Measurements from ENCODE around the gene NRAP.

Gene NRAP

DNA sequence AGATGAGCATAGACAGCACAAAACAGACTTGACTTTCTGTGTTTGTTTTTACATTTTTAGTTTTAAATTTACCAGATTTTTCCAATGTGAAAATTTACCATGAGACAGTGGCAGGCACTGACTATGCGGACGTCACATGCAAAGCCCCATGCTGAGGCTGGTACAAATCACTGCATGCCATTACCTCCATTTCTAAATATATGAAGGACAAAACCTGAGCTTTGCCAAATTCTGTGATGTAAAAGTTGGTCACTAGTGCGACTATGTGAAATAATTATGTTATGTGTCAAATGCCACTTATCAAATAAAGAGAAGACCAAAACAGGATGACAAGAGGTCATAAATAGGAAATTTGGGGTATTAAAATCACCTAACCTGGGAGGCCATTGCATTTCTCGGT, 22.1 kb downstream of the NRAP start:
- no peaks in the 10 kb centered on the region for H3K27me3 ChIP-seq (replicated peaks; ENCODE audit: control insufficient read depth, insufficient read depth, low read length, poor library complexity, severe bottlenecking)
- no peak for DNase-seq
- no peaks in the 10 kb centered on the region for H3K36me3 ChIP-seq (ENCODE audit: control insufficient read depth, insufficient read depth, low read length)
- H3K4me3 ChIP-seq (ENCODE audit: insufficient read depth, low read depth, low read length, poor library complexity, severe bottlenecking): no peak overlapping the region
- H3K9me3 ChIP-seq (ENCODE audit: control insufficient read depth, low read length): no peaks in the 10 kb centered on the region
- H3K27ac ChIP-seq (ENCODE audit: insufficient read depth, low read length, poor library complexity, severe bottlenecking): no peak overlapping the region
- no peaks in the 10 kb centered on the region for H3K4me1 ChIP-seq (ENCODE audit: control insufficient read depth, insufficient read depth, low read length, poor library complexity, severe bottlenecking)

DNA sequence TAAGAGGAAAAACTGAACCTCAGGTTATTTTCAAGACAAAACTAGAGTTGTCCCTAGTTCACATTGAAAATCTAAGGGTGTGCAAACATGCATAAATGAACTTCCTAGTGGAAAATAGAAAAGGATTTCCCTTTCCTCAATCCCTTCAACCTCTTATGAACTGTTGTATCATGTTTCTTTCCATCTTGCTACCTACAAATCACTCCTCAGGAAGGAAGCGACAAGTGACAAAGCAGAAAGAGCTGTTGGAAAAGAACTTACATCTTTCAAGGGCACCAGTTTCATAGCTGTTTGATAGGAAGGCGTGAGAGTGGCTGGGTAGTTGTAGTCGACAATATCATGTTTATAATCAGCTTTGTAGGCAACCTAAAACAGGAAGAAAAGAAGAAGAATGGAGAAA, 23.9 kb downstream of the NRAP start:
- Histone ChIP-seq H3K27ac (ENCODE audit: insufficient read depth, low read length, poor library complexity, severe bottlenecking) (no peak overlapping the region), H3K9me3 (ENCODE audit: control insufficient read depth, low read length) (no peaks in the 10 kb centered on the region), H3K4me3 (ENCODE audit: insufficient read depth, low read depth, low read length, poor library complexity, severe bottlenecking) (no peak overlapping the region), H3K36me3 (ENCODE audit: control insufficient read depth, insufficient read depth, low read length) (no peaks in the 10 kb centered on the region), H3K4me1 (ENCODE audit: control insufficient read depth, insufficient read depth, low read length, poor library complexity, severe bottlenecking) (no peaks in the 10 kb centered on the region), H3K27me3 (replicated peaks; ENCODE audit: control insufficient read depth, insufficient read depth, low read length, poor library complexity, severe bottlenecking) (no peaks in the 10 kb centered on the region)
- no peak for DNase-seq

DNA sequence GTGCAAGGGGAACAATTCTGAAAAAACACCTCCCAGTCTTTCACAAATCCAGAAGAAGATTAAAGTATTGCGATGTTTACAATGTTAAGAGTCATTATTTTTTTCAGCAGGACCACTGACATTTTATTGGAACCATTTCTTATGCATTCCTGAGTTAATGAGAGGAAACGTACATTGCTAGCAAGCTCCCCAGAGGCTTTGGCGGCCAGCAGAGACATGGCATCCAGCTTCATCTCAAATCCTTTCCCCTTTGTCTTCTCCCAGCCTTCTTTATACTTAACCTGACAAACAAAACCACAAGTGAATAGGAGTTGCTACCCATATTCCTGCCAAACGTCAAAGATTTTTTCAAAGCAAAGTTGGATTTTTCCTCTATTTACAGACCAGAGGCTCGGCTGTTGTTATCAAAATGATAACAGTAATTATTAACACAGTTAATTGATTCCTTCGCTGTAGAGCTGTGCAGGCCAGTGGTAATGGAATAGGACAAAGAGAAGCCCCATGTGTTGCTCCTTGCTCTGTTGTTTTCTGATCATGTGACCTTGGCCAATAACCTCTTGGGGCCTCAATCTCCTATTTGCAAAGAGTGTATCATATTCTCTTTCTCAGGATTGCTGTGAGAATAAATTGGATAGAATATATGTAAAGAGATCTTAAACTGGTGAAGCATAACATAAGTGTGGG, 32.0 kb downstream of the NRAP start:
- no peaks in the 10 kb centered on the region for H3K27me3 ChIP-seq (replicated peaks; ENCODE audit: control insufficient read depth, insufficient read depth, low read length, poor library complexity, severe bottlenecking)
- no peak overlapping the region for H3K27ac ChIP-seq (ENCODE audit: insufficient read depth, low read length, poor library complexity, severe bottlenecking)
- H3K9me3 ChIP-seq (ENCODE audit: control insufficient read depth, low read length): no peaks in the 10 kb centered on the region
- no peak overlapping the region for H3K4me3 ChIP-seq (ENCODE audit: insufficient read depth, low read depth, low read length, poor library complexity, severe bottlenecking)
- H3K4me1 ChIP-seq (ENCODE audit: control insufficient read depth, insufficient read depth, low read length, poor library complexity, severe bottlenecking): no peaks in the 10 kb centered on the region
- DNase-seq: no peak
- no peaks in the 10 kb centered on the region for H3K36me3 ChIP-seq (ENCODE audit: control insufficient read depth, insufficient read depth, low read length)

DNA sequence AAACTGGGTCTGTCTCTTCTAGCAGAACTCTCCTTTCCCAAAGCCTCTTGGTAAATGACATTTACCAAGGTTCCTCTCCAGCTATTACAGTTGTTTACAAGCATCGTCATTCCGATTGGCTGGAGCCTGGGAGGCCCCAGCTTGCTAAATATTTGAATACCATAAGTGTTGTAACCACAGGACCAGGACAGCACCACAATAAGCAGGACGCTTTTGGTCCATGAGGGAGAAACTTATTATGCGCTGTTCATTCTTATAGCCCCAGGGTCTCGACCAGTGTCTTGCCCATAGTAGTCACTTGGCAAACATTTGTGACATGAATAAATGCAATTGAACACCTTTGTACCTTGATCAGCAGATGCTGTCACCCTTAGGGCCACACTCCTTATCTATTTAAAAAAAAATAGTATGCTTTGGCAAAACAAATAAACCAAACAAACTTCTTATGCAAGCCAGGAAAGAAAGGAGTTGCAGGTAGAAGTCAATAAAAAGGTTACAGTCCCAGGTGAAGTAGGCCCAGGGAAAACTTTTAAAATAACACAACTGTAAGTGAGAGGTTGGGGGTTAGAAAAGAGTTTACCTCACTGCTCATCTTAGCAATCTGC, 32.8 kb downstream of the NRAP start:
- H3K27ac ChIP-seq (ENCODE audit: insufficient read depth, low read length, poor library complexity, severe bottlenecking): no peak overlapping the region
- H3K4me3 ChIP-seq (ENCODE audit: insufficient read depth, low read depth, low read length, poor library complexity, severe bottlenecking): no peak overlapping the region
- no peaks in the 10 kb centered on the region for H3K9me3 ChIP-seq (ENCODE audit: control insufficient read depth, low read length)
- H3K4me1 ChIP-seq (ENCODE audit: control insufficient read depth, insufficient read depth, low read length, poor library complexity, severe bottlenecking): no peaks in the 10 kb centered on the region
- DNase-seq: no peak
- H3K27me3 ChIP-seq (replicated peaks; ENCODE audit: control insufficient read depth, insufficient read depth, low read length, poor library complexity, severe bottlenecking): no peaks in the 10 kb centered on the region
- H3K36me3 ChIP-seq (ENCODE audit: control insufficient read depth, insufficient read depth, low read length): no peaks in the 10 kb centered on the region

- H3K36me3 ChIP-seq (ENCODE audit: control insufficient read depth, insufficient read depth, low read length): no peaks in the 10 kb centered on the region
- no peaks in the 10 kb centered on the region for H3K9me3 ChIP-seq (ENCODE audit: control insufficient read depth, low read length)
- no peak overlapping the region for H3K27ac ChIP-seq (ENCODE audit: insufficient read depth, low read length, poor library complexity, severe bottlenecking)
- no peak for DNase-seq
- no peak overlapping the region for H3K4me3 ChIP-seq (ENCODE audit: insufficient read depth, low read depth, low read length, poor library complexity, severe bottlenecking)
- no peaks in the 10 kb centered on the region for H3K4me1 ChIP-seq (ENCODE audit: control insufficient read depth, insufficient read depth, low read length, poor library complexity, severe bottlenecking)
- H3K27me3 ChIP-seq (replicated peaks; ENCODE audit: control insufficient read depth, insufficient read depth, low read length, poor library complexity, severe bottlenecking): no peaks in the 10 kb centered on the region
Measured at GRCh38 chr10:113628607-113629153, 35.2 kb downstream of the NRAP start.

GRCh38 chr10:113627836-113628235, 36.0 kb downstream of the NRAP start:
- H3K27ac ChIP-seq (ENCODE audit: insufficient read depth, low read length, poor library complexity, severe bottlenecking): no peak overlapping the region
- H3K9me3 ChIP-seq (ENCODE audit: control insufficient read depth, low read length): no peaks in the 10 kb centered on the region
- no peak for DNase-seq
- no peaks in the 10 kb centered on the region for H3K36me3 ChIP-seq (ENCODE audit: control insufficient read depth, insufficient read depth, low read length)
- H3K4me3 ChIP-seq (ENCODE audit: insufficient read depth, low read depth, low read length, poor library complexity, severe bottlenecking): no peak overlapping the region
- no peaks in the 10 kb centered on the region for H3K4me1 ChIP-seq (ENCODE audit: control insufficient read depth, insufficient read depth, low read length, poor library complexity, severe bottlenecking)
- no peaks in the 10 kb centered on the region for H3K27me3 ChIP-seq (replicated peaks; ENCODE audit: control insufficient read depth, insufficient read depth, low read length, poor library complexity, severe bottlenecking)

DNA sequence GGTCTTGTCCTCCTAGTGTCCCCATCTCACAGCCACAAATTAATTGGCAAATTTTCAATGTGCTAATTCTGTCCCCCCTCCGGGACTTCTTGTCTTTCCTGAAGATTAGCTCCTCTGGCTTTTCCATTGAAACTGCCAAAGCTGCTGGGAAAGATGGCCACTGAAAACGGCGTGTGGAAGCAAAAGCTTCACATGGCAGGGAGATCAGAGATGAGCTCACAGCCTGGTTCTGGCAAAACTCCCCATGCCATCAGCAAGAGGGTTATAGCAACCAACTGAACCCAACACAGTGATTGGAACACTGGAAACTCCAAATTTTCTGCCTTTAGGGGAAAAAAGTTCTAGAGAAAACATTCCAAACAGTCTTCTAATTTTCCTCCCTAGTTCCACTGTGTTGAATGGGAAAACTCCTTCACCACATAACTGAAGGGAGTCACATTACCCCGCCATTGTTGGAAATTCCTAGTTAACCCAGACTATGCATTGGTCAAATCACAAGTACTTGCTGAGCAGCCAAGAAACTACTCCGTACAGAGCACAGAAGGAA, 37.0 kb downstream of the NRAP start:
- no peak overlapping the region for H3K4me3 ChIP-seq (ENCODE audit: insufficient read depth, low read depth, low read length, poor library complexity, severe bottlenecking)
- no peaks in the 10 kb centered on the region for H3K36me3 ChIP-seq (ENCODE audit: control insufficient read depth, insufficient read depth, low read length)
- no peak for DNase-seq
- no peaks in the 10 kb centered on the region for H3K9me3 ChIP-seq (ENCODE audit: control insufficient read depth, low read length)
- H3K27me3 ChIP-seq (replicated peaks; ENCODE audit: control insufficient read depth, insufficient read depth, low read length, poor library complexity, severe bottlenecking): no peaks in the 10 kb centered on the region
- no peak overlapping the region for H3K27ac ChIP-seq (ENCODE audit: insufficient read depth, low read length, poor library complexity, severe bottlenecking)
- H3K4me1 ChIP-seq (ENCODE audit: control insufficient read depth, insufficient read depth, low read length, poor library complexity, severe bottlenecking): no peaks in the 10 kb centered on the region

- Histone ChIP-seq H3K4me3 (ENCODE audit: insufficient read depth, low read depth, low read length, poor library complexity, severe bottlenecking) (no peak overlapping the region), H3K4me1 (ENCODE audit: control insufficient read depth, insufficient read depth, low read length, poor library complexity, severe bottlenecking) (no peaks in the 10 kb centered on the region), H3K27me3 (replicated peaks; ENCODE audit: control insufficient read depth, insufficient read depth, low read length, poor library complexity, severe bottlenecking) (no peaks in the 10 kb centered on the region), H3K36me3 (ENCODE audit: control insufficient read depth, insufficient read depth, low read length) (no peaks in the 10 kb centered on the region), H3K9me3 (ENCODE audit: control insufficient read depth, low read length) (no peaks in the 10 kb centered on the region), H3K27ac (ENCODE audit: insufficient read depth, low read length, poor library complexity, severe bottlenecking) (no peak overlapping the region)
- DNase-seq: no peak
Measured at GRCh38 chr10:113625461-113626186, 38.2 kb downstream of the NRAP start.

DNA sequence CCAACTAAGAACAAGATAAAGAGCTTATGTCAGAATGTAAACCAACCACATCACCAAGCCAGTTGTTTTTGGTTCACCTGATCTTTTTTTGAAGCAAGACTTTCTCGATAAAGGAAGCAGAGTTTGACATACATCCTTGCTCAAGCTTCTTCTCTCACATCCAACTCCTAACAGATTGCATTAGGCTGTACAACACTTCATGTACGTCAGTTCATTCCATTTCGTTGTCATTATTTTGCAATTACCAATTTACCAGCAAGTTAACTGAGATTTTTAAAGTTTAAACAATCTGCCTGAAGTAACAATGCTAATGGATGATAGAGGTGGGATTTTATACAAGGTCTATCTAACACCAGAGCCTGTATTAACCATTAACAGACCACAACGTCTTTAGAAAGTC, 41.0 kb downstream of the NRAP start:
- DNase-seq: no peak
- Histone ChIP-seq H3K9me3 (ENCODE audit: control insufficient read depth, low read length) (no peaks in the 10 kb centered on the region), H3K27ac (ENCODE audit: insufficient read depth, low read length, poor library complexity, severe bottlenecking) (no peak overlapping the region), H3K36me3 (ENCODE audit: control insufficient read depth, insufficient read depth, low read length) (no peaks in the 10 kb centered on the region), H3K4me1 (ENCODE audit: control insufficient read depth, insufficient read depth, low read length, poor library complexity, severe bottlenecking) (no peaks in the 10 kb centered on the region), H3K27me3 (replicated peaks; ENCODE audit: control insufficient read depth, insufficient read depth, low read length, poor library complexity, severe bottlenecking) (no peaks in the 10 kb centered on the region), H3K4me3 (ENCODE audit: insufficient read depth, low read depth, low read length, poor library complexity, severe bottlenecking) (no peak overlapping the region)

DNA sequence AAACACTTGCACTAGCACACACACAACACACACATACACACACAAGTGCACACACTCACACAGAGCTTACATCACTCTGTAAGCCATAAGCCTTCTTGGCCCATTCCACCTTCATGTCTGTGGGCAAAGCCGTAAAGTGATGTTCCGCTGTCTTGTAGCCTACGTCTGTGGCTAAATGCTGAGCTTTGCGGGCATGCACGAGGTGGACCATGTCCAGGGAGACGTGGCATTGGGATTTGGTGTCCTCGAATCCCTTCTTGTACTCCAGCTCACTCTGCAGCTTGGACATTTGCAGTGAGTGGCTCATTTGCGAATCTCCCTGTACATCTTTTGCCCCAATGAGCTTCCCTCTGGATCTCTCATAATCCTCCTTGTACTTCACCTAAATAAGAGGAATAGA, 42.0 kb downstream of the NRAP start:
- no peaks in the 10 kb centered on the region for H3K27me3 ChIP-seq (replicated peaks; ENCODE audit: control insufficient read depth, insufficient read depth, low read length, poor library complexity, severe bottlenecking)
- H3K4me1 ChIP-seq (ENCODE audit: control insufficient read depth, insufficient read depth, low read length, poor library complexity, severe bottlenecking): no peaks in the 10 kb centered on the region
- H3K9me3 ChIP-seq (ENCODE audit: control insufficient read depth, low read length): no peaks in the 10 kb centered on the region
- no peak overlapping the region for H3K4me3 ChIP-seq (ENCODE audit: insufficient read depth, low read depth, low read length, poor library complexity, severe bottlenecking)
- DNase-seq: no peak
- no peaks in the 10 kb centered on the region for H3K36me3 ChIP-seq (ENCODE audit: control insufficient read depth, insufficient read depth, low read length)
- no peak overlapping the region for H3K27ac ChIP-seq (ENCODE audit: insufficient read depth, low read length, poor library complexity, severe bottlenecking)

All from effector memory CD4-positive, alpha-beta T cell (primary cell).